H1 (cell line): Measurements from ENCODE around the gene SPHKAP.

ENCODE experiments used
- EZH2 ChIP-seq: fragments of 200-600 bp; sonication (generic); IDR thresholded peaks from 2 replicates; pipeline ENCODE4 v1.7.1; 2012; ENCODE audit warnings: low read depth, mild to moderate bottlenecking, moderate library complexity, low read length, inconsistent platforms; ENCODE audit not compliant: severe bottlenecking
- KDM1A ChIP-seq: fragments of 200-600, 300-600 bp; sonication (generic); IDR thresholded peaks from 2 replicates; pipeline ENCODE4 v1.7.1; 2016; ENCODE audit warnings: mild to moderate bottlenecking, low read length, borderline replicate concordance
- TF ChIP-seq, protein P1 (sequence below), 3 experiments: IDR thresholded peaks; 1 replicate in 2 of 3; 2 replicates in 1 of 3; pipeline versions ENCODE4 v1.5.1 to v1.6.1; 2011; ENCODE audit warnings: low read length in 3 of 3, mild to moderate bottlenecking in 3 of 3, inconsistent platforms in 2 of 3, low read depth in 1 of 3, moderate library complexity in 1 of 3; ENCODE audit not compliant: insufficient read depth in 1 of 3; ENCODE audit errors: control extremely low read depth in 1 of 3
- TF ChIP-seq, protein P2 (sequence below): IDR thresholded peaks from 2 replicates; pipeline ENCODE4 v1.6.1; 2012; ENCODE audit warnings: inconsistent platforms

DNA sequence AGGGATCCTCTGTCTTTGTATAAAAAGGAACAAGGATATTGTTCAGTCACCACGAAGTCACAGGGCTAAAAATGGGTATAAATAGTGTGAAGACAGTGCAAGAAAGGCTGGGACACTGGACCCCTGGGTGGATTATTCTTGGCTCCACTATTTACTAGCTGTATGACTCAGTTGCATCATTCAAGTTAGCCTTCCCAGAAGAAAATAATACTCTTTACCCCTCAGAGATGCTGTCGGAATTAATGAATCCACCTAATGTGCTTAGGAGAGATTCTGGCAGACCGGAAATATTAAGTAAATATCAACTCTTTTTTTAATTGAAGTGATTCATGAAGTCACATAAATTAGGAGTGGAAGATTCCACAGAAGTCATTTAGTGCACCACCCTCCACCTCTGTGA, 98.9 kb downstream of the SPHKAP start:
- TF ChIP-seq, protein P1, sequence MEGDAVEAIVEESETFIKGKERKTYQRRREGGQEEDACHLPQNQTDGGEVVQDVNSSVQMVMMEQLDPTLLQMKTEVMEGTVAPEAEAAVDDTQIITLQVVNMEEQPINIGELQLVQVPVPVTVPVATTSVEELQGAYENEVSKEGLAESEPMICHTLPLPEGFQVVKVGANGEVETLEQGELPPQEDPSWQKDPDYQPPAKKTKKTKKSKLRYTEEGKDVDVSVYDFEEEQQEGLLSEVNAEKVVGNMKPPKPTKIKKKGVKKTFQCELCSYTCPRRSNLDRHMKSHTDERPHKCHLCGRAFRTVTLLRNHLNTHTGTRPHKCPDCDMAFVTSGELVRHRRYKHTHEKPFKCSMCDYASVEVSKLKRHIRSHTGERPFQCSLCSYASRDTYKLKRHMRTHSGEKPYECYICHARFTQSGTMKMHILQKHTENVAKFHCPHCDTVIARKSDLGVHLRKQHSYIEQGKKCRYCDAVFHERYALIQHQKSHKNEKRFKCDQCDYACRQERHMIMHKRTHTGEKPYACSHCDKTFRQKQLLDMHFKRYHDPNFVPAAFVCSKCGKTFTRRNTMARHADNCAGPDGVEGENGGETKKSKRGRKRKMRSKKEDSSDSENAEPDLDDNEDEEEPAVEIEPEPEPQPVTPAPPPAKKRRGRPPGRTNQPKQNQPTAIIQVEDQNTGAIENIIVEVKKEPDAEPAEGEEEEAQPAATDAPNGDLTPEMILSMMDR (IDR thresholded peaks at IDR 0.05; ENCODE audit: control extremely low read depth in 1 of 3, insufficient read depth in 1 of 3, low read depth in 1 of 3, low read length in 3 of 3) = no peak
- no peak for TF ChIP-seq KDM1A
- TF ChIP-seq, protein P2, sequence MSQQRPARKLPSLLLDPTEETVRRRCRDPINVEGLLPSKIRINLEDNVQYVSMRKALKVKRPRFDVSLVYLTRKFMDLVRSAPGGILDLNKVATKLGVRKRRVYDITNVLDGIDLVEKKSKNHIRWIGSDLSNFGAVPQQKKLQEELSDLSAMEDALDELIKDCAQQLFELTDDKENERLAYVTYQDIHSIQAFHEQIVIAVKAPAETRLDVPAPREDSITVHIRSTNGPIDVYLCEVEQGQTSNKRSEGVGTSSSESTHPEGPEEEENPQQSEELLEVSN = no peak
- TF ChIP-seq EZH2 = no peak
